ENCODE results near the gene FHIP1B. TPM values are rescaled to one million over a fixed set of nuclear protein-coding genes. Genes with fewer than 3 reads are reported as not detected.
A peak's percentile ranks its signal among the peaks of the same experiment; 100 is the strongest.

FHIP1B gene
- total RNA-seq, 1 donor from 2014 or later = 29.3 TPM

DNA sequence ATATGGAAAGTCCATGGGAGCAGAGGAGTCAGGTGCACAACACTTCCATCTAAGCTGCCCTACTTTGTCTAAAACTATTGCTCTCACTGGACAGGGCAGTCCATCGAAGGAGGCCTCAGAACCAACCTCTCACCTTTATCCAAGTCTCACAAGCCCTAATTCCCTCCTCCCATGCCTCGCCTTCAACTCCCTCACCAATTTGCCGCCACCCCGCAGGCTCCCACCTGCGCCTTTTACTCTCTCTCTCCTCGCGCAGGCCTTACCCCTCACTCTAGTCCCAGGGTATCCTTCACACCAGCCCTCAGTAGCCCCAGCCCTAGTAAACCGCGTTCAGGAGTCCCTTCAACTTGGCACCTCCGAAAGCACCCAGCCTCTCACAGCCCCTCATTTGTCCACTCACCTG, 451 bp downstream of the FHIP1B start:
- Mint-ChIP-seq H3K27me3 (ENCODE audit: unreplicated experiment) (peaks cover 3% of the 10 kb centered on the region), H3K36me3 (ENCODE audit: low read depth, unreplicated experiment) (no peaks in the 10 kb centered on the region), H3K27ac (ENCODE audit: unreplicated experiment) (peak overlapping the region; percentile 90), H3K9me3 (ENCODE audit: unreplicated experiment) (no peaks in the 10 kb centered on the region), H3K4me1 (ENCODE audit: unreplicated experiment) (peaks cover 17% of the 10 kb centered on the region), H3K4me3 (ENCODE audit: unreplicated experiment) (peak overlapping the region; percentile 99)
- DNase-seq (ENCODE audit: low spot score) = peak; percentile 20
- TF ChIP-seq, protein P1, sequence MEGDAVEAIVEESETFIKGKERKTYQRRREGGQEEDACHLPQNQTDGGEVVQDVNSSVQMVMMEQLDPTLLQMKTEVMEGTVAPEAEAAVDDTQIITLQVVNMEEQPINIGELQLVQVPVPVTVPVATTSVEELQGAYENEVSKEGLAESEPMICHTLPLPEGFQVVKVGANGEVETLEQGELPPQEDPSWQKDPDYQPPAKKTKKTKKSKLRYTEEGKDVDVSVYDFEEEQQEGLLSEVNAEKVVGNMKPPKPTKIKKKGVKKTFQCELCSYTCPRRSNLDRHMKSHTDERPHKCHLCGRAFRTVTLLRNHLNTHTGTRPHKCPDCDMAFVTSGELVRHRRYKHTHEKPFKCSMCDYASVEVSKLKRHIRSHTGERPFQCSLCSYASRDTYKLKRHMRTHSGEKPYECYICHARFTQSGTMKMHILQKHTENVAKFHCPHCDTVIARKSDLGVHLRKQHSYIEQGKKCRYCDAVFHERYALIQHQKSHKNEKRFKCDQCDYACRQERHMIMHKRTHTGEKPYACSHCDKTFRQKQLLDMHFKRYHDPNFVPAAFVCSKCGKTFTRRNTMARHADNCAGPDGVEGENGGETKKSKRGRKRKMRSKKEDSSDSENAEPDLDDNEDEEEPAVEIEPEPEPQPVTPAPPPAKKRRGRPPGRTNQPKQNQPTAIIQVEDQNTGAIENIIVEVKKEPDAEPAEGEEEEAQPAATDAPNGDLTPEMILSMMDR (IDR thresholded peaks at IDR 0.05; ENCODE audit: unreplicated experiment) = no peak

DNA sequence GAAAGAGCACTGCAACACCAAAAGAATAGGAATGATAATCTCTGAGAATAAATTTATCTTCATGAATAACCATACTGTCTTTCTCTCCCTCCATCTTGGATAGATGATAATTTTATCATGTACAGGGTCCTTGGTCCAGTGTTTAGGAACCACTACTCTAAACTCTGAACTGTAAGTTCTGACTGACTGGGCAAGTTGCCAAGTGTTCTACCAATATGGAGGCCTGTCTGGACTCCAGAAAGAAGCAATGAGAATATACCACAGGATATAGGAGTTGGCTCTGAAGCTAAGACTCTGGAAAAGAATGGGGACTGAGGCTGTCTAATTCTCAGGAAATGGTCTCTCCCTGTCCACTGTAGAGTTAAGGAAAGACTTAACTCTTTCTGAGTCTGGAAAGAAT, 1.5 kb downstream of the FHIP1B start:
- peaks cover 3% of the 10 kb centered on the region for H3K27me3 Mint-ChIP-seq (ENCODE audit: unreplicated experiment)
- H3K36me3 Mint-ChIP-seq (ENCODE audit: low read depth, unreplicated experiment) = no peaks in the 10 kb centered on the region
- H3K4me3 Mint-ChIP-seq (ENCODE audit: unreplicated experiment) = peak overlapping the region; percentile 77
- peaks cover 17% of the 10 kb centered on the region for H3K4me1 Mint-ChIP-seq (ENCODE audit: unreplicated experiment)
- no peak overlapping the region for H3K27ac Mint-ChIP-seq (ENCODE audit: unreplicated experiment)
- no peak for DNase-seq (ENCODE audit: low spot score)
- TF ChIP-seq, protein P1 (IDR thresholded peaks at IDR 0.05; ENCODE audit: unreplicated experiment) = no peak
- no peaks in the 10 kb centered on the region for H3K9me3 Mint-ChIP-seq (ENCODE audit: unreplicated experiment)

DNA sequence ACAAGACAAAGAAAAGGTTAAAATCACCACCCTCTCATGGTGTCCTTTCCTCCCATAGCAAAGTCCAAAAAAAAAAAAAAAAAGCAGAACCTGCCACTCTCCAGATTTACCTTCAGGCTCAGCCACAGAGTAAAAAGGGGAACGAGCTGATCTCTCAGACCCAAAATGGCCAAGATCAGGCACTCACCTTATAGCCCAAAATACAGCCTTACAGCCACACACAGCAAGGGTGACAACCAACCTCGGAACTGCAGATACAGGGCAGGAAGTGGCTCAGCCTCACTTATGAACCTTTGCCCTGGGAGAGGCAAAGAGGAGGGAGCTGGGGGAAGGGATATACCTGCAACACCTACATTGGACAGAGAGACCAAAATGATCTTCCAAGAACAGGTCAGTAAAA, 4.5 kb downstream of the FHIP1B start:
- H3K27ac Mint-ChIP-seq (ENCODE audit: unreplicated experiment) = no peak overlapping the region
- TF ChIP-seq, protein P1 (IDR thresholded peaks at IDR 0.05; ENCODE audit: unreplicated experiment) = no peak
- H3K36me3 Mint-ChIP-seq (ENCODE audit: low read depth, unreplicated experiment) = no peaks in the 10 kb centered on the region

DNA sequence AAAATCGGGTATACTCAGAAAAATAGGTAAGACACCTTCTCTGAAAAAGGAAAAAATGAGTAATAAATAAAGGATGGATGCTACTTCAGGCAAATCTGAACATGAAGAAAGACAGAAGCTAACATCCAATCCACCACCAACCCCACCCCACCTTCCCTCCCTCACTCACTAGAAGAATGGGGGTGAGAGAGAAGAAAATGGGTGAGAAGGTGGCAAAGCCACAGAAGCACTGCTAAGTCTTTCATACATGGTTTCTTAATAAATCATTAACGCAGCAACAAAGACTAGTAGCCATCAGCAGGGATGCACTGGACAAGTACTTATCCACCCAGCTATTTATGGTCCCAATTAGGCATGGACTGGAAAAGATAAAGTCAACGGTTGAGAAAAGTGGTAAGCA, 5.9 kb downstream of the FHIP1B start:
- no peak overlapping the region for H3K27ac Mint-ChIP-seq (ENCODE audit: unreplicated experiment)
- H3K4me1 Mint-ChIP-seq (ENCODE audit: unreplicated experiment) = peaks cover 30% of the 10 kb centered on the region
- H3K9me3 Mint-ChIP-seq (ENCODE audit: unreplicated experiment) = no peaks in the 10 kb centered on the region
- no peak for DNase-seq (ENCODE audit: low spot score)
- H3K4me3 Mint-ChIP-seq (ENCODE audit: unreplicated experiment) = no peak overlapping the region
- TF ChIP-seq, protein P1 (IDR thresholded peaks at IDR 0.05; ENCODE audit: unreplicated experiment) = no peak
- H3K27me3 Mint-ChIP-seq (ENCODE audit: unreplicated experiment) = no peaks in the 10 kb centered on the region
- no peaks in the 10 kb centered on the region for H3K36me3 Mint-ChIP-seq (ENCODE audit: low read depth, unreplicated experiment)

More for the DNA sequence above, 4.5 kb downstream of the FHIP1B start:
- Mint-ChIP-seq H3K9me3 (ENCODE audit: unreplicated experiment) (no peaks in the 10 kb centered on the region), H3K4me1 (ENCODE audit: unreplicated experiment) (peaks cover 34% of the 10 kb centered on the region), H3K27me3 (ENCODE audit: unreplicated experiment) (peaks cover 3% of the 10 kb centered on the region), H3K4me3 (ENCODE audit: unreplicated experiment) (no peak overlapping the region)
- DNase-seq (ENCODE audit: low spot score) = no peak

DNA sequence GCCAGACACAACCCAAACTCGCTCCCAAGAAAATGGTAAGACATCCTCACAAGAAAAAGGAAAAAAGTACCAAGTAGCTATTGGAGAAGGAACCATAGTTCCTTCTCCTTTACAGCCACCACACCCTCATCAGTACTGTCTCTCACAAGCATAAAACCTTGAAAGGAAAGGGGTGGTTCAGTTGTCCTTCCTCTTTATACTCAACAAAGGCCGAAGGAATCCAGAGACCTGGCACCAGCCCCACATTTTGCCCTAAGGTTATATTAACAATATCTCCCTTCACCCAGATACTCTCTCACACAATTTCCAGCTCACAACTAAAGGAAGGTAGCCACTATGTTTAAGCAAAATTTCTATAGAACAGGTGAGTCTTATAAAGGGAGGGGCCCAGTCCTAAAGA, 8.5 kb downstream of the FHIP1B start:
- TF ChIP-seq, protein P1 (IDR thresholded peaks at IDR 0.05; ENCODE audit: unreplicated experiment) = no peak
- H3K27ac Mint-ChIP-seq (ENCODE audit: unreplicated experiment) = peak overlapping the region; percentile 25
- no peaks in the 10 kb centered on the region for H3K27me3 Mint-ChIP-seq (ENCODE audit: unreplicated experiment)
- no peak overlapping the region for H3K4me3 Mint-ChIP-seq (ENCODE audit: unreplicated experiment)
- H3K4me1 Mint-ChIP-seq (ENCODE audit: unreplicated experiment) = peaks cover 28% of the 10 kb centered on the region
- DNase-seq (ENCODE audit: low spot score) = no peak
- no peaks in the 10 kb centered on the region for H3K9me3 Mint-ChIP-seq (ENCODE audit: unreplicated experiment)
- peaks cover 11% of the 10 kb centered on the region for H3K36me3 Mint-ChIP-seq (ENCODE audit: low read depth, unreplicated experiment)

Data from endothelial cell (in vitro differentiated cells).